GM12878 (cell line): ENCODE results near the gene SEMA4G.

ENCODE experiments used
- POLR2AphosphoS5 ChIP-seq: IDR thresholded peaks from 2 replicates; pipeline ENCODE4 v1.6.1; 2011; ENCODE audit warnings: mild to moderate bottlenecking, low read length, inconsistent platforms
- SP1 ChIP-seq: IDR thresholded peaks from one replicate; pipeline ENCODE4 v1.6.1; 2011; ENCODE audit warnings: low read depth, low read length
- TCF3 ChIP-seq: IDR thresholded peaks from 2 replicates; pipeline ENCODE4 v1.6.1; 2012; ENCODE audit warnings: low read depth, mild to moderate bottlenecking, low read length, borderline replicate concordance; ENCODE audit not compliant: insufficient read depth
- TF ChIP-seq, protein P1 (sequence below), 3 experiments: IDR thresholded peaks in 2 of 3; conservative IDR thresholded peaks in 1 of 3; 2 replicates each; pipeline ENCODE4 v1.5.1; 2011; ENCODE audit warnings: low read depth in 3 of 3, low read length in 3 of 3, mild to moderate bottlenecking in 3 of 3, control low read depth in 2 of 3, moderate library complexity in 2 of 3, inconsistent platforms in 1 of 3, mixed read lengths in 1 of 3; ENCODE audit not compliant: control insufficient read depth in 2 of 3, insufficient read depth in 1 of 3; ENCODE audit errors: extremely low read depth in 1 of 3

DNA sequence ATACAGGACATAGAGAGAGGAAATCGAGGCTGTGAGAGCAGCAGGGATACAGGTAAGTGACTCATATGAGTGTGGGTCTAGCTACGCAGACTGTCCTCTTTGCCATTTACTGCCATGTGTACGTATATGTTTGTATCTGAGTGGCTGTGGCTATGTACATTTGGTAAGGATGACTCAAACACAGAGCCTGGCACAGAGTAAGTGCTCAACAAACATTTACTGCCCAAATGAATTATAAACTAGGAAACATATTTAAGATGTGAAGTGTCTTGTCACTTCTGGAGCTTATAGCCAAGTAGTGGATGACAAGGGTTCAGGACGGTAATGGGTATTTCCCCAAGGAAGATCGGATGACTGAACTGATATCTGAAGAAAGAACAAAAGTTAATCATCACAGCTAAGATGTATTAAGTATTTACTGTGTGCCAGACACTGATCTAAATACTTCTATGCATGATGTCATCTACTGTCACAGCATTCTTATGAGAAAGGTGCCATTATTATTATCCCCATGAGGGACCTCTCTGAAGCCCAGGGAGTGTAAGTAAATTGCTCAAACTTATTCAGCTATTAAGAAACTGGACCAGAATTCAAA is 12.0 kb downstream of the SEMA4G start:
- TF ChIP-seq TCF3: no peak
- TF ChIP-seq, protein P1, sequence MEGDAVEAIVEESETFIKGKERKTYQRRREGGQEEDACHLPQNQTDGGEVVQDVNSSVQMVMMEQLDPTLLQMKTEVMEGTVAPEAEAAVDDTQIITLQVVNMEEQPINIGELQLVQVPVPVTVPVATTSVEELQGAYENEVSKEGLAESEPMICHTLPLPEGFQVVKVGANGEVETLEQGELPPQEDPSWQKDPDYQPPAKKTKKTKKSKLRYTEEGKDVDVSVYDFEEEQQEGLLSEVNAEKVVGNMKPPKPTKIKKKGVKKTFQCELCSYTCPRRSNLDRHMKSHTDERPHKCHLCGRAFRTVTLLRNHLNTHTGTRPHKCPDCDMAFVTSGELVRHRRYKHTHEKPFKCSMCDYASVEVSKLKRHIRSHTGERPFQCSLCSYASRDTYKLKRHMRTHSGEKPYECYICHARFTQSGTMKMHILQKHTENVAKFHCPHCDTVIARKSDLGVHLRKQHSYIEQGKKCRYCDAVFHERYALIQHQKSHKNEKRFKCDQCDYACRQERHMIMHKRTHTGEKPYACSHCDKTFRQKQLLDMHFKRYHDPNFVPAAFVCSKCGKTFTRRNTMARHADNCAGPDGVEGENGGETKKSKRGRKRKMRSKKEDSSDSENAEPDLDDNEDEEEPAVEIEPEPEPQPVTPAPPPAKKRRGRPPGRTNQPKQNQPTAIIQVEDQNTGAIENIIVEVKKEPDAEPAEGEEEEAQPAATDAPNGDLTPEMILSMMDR (IDR thresholded peaks at IDR 0.05 in 2 of 3, conservative IDR thresholded peaks at IDR 0.05 in 1 of 3; ENCODE audit: control insufficient read depth in 2 of 3, extremely low read depth in 1 of 3, insufficient read depth in 1 of 3, low read depth in 3 of 3, low read length in 3 of 3): no peak
- TF ChIP-seq SP1: no peak
- no peak for TF ChIP-seq POLR2AphosphoS5
